DMS79 treated with DMSO at 0.1 percent for 48 hours (cell line): Measurements from ENCODE around the gene MTFP1.
A peak's percentile ranks its signal among the peaks of the same experiment; 100 is the strongest.
"Not testable (repeated sequence)": the region's sequence is repeated elsewhere in the genome, so short reads cannot be mapped to it uniquely, and the experiment has no call there.

Experiments used
- DNase-seq: peaks from one replicate; lab custom pipeline; 2025; lab: John Stamatoyannopoulos, UW

MTFP1 gene

DNA sequence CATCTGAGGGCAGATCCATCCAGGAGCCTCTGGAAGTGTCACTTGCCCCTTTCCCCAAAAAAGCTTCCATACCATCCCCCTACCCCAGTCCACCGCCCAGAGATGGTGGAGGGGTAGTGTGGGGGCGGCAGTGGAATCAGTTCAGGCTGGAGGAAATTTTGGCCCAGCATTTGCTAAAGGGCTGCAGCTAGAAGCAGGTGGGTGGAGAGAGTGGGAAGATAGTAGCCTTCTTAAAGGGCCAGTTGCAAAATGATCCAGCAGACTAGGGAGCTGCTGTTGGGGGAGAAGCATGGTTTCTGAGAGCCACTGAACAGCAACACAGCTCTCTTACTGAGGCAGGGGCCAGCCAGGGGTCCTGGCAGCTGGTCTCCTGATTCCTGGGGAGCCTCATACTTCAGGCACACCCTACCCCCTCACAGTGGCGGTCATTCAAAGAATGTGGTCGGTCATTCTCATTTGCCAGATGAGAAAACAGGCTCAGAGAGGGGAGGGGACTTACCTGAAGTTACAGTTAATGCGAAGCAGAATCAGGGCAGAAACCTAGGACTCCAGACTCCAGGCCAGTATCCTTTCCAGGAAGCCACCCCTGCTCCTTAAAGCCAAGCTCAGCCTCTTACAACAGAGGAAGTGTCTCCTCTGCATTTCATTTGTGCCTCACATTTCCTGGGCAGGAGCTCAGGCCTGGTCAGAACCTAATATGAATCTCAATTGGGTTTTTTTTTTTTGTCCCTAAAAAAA is 23.4 kb upstream of the MTFP1 start:
- DNase-seq, result no peak

DNA sequence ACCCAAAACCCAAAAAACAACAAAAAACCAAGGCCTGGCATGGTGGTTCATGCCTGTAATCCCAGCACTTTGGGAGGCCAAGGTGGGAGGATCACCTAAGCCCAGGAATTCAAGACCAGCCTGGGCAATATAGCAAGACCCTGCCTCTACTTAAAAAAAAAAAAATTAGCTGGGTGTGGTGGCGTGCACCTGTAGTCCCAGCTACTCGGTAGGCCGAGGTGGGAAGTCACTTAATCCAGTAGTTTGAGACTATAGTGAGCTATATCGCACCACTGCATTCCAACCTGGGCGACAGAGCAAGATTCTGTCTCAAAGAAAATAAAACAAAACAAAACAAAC is 22.8 kb upstream of the MTFP1 start:
- not testable (repeated sequence) for DNase-seq

DNA sequence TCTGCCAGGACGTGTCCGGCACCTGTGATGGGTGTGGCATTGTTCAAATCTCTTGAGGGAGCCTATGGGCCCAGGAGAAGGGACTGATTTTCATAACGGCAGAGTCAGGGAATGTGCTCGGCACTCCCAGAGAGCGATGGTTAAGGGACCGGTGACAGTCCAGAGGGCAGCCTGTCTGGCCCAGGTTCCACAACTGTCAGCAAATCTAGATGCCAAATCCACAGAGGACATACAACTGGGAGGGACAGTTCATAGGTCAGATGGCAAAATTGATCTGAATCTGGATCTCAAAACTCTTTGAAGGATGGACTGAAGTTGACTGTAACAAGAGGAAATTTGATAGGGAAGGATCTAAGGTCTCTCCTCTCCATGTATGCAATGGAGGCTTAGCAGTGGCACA is 21.3 kb upstream of the MTFP1 start:
- no peak for DNase-seq

DNA sequence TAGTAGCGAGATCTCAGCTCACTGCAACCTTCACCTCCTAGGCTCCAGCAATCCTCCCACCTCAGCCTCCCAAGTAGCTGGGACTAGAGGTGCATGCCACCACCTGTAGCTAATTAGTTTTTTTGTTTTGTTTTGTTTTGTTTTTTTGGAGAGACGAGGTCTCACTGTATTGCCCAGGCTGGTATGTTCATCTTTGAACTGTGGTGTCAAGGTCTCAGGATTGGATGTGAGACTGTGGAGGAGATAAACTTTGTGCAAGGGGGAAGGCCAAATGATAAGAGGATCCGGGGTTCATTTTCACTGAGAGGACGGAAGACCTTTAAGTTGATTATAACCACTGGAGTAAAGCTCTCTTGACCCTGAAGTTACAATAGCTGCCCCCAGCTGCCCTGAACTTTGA is 19.8 kb upstream of the MTFP1 start:
- no peak for DNase-seq

DNA sequence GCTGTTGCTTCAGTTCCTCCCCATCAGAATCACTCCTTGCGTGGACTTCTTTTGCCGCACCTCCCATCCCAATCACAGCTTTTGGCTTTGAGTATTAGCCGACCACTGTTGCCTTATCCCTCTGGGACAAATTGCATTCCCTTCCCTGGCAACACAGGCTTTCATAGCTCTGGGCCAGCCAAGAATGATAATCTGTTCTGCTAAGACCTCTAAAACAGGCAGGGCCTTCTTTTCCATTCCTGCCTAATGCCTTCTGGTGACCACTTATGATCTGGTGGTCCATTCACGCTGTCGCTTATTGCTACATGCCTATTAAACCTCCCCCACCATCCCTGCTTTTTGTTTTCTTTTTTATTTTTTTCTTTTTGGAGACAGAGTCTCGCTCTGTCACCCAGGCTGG is 19.2 kb upstream of the MTFP1 start:
- no peak for DNase-seq

DNA sequence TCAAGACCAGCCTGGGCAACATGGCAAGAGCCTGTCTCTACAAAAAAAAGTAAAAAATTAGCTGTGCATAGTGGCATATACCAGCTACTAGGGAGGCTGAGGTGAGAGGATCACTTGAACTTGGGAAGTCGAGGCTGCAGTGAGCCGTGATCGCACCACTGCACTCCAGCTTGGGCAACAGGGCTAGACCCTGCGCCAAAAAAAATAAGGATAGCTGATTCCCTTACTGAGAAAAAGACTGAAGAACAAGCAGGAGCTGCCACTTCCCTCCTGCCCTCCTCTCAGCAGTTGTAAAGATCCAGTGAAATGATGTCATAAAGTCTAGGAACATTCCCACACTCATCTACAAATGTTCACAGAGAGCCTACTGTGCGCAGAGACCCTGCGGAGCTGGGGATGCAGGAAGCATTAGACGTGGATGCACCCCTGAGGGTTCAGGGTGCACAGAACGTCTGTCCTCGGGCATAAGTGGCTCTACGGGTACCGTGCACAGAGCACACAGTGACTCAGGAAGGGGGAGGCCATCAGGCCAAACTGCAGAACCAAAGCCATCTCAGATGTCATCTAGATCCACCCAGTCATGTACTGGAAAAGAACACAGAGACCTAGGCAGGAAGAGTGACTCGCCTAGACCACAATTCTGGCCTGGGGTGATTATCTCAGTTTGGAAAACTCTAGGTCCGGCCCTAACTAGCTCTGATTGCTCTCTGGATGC is 17.0 kb upstream of the MTFP1 start:
- no peak for DNase-seq

DNA sequence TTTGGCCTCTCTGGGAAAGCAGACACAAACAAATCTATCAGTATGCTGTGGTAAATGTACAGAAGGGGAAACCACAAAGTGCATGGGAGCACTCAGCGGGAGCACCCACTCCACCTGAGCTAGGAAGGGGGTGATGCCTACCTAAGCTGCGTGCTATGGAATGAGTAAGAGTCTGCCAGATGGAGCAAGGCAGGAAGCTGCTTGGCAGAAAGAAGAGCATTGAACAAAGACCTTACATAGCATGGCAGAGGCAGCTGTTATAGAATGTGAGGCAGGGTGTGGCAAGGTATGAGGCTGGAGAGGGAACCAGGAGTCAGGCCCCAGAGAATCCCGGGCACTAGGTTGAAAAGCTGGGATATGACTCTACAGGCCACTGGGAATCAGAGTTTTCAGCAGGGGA is 13.8 kb upstream of the MTFP1 start:
- DNase-seq, result no peak

DNA sequence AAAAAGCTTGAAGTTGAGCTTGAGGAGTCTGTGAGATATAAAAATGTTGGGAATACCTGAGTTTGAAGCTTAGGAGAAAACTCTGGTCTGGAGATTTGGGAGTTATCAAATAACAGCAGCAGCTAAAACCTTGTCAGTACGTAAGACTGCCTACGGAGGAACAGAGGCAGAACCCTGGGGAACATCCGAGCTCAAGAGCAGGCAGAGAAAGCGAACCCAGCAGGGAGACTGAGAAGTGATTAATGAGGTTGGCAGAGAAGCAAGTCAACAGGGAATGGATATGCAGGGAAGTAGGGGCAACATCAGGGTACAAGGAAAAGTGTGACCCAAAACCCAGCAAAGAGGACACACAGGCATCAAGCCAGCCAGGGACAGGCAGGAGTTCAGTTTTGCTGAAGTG is 12.6 kb upstream of the MTFP1 start:
- no peak for DNase-seq

DNA sequence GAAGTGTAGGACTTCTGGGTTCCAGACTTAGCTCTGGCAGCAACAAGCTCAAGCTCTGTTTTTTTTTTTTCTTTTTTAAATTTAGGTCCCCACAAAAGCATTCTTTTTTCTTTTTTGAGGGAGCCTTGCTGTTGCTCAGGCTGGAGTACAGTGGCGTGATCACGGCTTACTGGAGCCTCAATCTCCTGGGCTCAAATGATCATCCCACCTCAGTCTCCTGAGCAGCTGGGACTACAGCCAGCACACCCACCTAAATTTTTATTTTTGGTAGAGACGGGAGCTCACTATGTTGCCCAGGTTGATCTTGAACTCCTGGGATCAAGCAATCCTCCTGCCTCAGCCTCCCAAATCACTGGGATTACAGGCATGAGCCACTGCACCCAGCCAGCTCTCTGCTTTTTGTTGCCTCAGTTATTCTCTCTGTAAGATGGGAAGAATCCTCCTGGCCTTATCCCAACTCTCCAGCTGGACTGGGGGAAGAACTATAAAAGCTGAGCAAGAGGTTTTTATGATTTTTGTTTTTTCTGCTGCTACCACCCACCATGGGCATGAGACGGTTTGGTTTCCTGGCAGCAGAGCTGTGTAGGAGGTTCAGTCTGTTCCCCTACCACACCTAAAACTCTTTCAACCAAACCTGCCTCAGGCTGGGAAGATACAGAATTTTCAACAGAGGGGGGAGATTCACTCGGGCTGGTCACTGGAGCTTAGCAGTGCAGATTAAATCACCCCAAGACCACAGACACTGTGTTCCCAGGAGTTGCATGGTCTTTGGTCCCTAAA is 11.6 kb upstream of the MTFP1 start:
- no peak for DNase-seq

DNA sequence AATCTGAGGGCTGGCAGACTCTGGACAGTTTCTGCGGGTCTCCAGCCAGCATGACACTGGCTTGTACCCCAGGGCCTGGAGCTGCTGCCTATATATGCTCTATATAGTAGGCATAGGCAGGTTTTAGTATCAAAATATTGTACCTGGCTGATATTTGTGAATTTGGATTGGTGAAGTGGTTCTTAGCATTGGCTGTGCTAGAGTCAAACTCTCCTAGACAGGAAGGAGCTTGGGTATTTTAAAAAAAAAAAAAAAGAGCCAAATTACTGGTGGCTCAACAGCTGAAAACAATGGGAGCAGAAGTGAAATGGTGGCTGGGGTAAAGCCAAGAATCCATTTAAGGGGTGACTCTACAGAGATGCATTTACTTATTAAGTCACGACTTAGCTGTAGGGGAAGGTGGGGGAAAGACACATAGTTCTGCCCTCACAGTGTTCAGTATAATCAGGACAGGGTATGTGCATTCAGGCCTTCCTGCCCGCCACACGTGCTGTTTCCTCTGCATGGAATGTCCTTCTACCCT is 11.0 kb upstream of the MTFP1 start:
- DNase-seq, result no peak

DNA sequence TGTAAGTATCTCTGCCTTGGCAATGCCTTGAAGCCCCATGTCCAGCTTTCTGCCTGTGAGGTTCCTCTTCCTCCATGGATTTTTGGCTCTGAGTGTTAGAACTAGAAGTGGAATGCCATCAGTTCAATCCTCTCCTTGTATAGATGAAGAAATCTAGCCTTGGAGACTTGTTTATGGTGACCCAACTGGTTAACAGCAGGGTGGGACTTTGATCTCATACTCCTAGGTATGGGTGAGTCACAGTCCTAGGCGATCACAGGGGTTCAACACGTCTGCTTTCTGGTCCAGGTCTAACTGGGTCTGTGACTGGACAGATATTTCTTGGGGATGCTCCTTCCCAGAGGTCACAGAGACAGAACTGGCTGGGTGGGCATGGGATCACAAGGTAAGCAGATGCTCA is 9.2 kb upstream of the MTFP1 start:
- no peak for DNase-seq

DNA sequence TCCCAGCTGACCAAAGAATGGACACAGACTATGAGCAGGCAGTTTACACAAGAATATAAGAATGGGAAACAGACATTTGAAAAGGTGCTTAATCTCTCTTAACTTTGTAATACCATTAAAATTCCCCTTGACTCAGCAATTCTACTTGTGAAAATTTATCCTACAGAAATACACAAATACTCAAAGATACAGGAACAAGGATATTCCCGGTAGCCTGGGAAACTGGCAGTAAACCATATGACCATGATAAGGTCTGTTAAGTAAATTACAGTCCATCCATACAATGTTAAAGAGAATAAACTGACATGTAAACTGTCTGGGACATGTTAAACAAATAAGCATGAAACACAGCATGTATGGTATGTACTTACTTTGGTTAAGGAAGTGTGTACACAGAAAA is 8.7 kb upstream of the MTFP1 start:
- DNase-seq, result no peak

DNA sequence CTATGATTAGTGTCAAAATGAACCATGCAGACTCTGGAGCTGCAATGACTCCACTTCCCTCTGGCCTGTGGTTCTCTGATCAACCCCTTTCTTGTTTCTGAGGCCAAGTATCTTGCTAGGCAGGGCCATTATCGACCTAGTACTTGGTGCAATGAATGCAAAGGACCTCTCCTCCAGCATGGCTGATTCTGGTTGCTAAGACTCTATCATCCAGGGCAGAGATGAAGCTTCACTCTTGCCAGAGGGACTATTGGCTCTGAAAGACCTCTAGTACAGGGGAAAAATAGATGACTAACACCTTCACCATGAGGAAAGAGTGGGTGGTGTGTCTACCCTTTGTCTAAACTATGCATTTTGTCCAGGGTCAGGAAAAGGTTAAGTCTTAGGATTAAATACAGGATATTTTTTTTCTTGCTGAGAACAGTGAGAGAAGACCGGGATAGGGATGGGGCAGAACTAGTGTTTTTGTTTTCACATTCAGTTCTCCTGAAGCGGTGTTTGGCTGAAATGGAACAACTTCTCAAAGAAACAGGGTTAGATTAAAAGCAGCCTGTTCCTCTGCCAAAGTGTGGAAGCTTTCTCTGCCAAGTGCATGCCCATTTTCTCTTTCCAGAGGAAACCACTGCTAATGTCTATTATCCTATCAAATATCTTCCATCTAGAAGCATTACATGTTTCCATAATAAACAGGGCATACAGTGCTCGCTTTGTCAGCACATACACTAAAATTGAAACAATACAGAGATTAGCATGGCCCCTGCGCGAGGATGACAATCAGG is 5.0 kb upstream of the MTFP1 start:
- DNase-seq, result no peak

DNA sequence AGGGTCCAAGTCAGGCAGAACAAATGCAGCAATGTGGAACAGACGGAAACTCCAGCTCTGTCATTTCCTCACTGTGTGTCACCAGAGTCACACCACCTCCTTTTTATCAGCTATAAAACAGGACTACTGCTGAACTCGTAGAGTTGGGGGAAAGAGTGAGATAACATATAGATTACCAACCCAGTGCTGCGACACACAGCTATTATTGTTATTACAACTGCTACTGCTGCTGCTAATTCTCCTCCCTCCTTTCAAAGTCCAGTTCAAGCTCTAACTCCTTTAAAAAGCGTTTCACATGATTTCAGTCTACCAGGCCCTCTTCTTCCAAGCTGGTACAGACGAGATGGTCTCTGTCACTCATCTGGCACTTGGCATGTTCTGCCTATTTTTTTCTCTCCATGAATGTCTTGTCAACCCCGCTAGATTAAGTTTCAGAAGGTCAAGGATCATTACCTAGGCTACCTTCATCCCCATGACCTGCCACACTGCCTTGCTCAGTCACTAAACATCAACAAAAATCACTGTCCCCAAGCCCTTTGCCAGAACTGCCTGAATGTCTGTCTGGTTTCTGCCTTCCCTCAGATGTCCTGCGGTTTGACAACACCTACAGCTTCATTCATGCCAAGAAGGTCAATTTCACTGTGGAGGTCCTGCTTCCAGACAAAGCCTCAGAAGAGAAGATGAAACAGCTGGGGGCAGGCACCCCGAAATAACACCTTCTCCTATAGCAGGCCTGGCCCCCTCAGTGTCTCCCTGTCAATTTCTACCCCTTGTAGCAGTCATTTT is 3.7 kb upstream of the MTFP1 start:
- DNase-seq, result no peak

DNA sequence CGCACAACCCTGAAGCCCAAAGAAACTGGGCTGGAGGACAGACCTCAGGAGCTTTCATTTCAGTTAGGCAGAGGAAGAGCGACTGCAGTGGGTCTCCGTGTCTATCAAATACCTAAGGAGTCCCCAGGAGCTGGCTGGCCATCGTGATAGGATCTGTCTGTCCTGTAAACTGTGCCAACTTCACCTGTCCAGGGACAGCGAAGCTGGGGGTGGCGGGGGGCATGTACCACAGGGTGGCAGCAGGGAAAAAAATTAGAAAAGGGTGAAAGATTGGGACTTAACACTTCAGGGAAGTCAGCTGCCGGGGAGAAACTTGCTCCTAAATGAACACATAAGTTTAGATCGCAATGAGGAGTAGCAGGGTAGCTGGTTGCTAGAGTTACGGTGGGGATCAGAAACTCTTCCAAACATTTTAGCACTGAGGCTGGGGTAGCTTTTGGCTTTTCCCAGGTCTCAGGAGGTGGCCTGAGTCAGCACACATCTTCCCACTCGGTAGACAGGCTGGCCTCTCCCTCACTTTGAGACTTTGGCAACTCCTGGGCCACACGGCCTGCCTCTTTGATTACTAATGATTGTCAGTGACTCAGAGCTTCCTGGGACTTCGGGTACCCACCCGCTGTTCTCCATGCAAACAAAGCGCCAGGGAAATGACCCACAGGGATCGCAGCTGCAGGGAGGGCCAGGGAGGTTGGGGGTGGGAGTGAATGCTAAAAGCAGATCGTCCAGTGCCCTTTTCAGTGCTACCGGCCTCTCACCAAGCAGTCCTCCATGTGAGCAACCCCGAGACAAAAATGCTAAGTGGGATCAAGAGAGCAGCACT is 2.9 kb upstream of the MTFP1 start:
- DNase-seq, result peak; percentile 11

DNA sequence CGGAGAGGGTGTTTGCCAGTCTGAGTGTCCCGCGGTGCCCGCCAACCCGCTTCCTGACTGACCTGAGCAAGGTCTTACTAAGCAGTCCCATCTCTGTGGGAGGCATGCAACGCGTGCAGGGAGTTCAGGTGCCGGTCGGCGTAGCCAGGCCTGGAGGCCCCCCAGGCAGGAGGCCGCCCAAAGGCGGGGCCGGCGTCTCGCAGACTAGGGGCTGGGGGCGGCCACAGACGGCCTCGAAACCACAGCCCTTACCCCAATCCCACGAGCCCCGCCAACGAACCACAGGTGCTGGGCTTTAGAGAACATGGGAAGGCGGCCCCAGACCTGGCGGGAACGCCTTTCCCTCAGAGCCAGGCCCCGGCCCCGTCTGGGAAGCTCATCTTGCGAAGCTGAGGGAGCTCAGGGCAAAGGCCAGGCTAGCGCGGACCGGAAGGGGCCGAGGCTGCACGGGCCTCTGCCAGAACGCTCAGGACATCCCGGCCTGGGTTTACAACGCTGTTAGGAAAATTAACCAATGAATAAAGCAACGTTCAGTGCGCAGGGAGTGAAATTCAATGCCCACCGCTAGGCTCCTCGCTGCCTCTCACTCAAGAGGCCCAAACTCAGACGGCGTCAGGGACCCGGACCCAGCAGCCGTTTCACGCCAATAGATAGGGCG is 2.1 kb upstream of the MTFP1 start:
- DNase-seq, result no peak

DNA sequence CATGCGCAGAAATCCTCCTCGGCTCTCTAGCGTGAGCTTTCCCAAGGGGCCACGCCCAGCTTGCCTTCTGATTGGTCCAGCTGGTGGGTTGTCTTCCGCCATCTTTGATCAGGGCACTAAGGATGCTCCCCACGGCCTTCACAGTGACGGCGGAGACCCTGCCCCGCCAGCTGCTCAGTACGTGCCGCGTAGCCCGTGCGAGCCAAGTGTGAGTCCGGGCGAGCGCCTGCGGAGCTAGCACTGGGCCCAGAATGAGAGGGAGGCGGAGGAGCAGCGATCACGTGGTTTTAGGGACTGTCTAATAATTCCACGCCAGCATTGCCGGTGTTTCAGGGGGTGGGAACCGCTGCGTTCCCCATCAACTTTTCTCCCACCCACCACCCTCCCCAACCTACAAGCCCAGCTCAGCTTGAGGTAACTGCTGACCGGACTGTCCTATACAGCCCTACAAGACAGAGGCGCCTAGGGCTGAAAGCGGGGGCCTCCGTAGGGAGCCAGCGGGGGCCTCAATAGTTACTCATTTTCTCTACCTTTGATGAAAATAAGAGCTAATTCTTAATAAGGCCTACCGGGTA is 1.5 kb upstream of the MTFP1 start:
- peak; percentile 93 for DNase-seq

DNA sequence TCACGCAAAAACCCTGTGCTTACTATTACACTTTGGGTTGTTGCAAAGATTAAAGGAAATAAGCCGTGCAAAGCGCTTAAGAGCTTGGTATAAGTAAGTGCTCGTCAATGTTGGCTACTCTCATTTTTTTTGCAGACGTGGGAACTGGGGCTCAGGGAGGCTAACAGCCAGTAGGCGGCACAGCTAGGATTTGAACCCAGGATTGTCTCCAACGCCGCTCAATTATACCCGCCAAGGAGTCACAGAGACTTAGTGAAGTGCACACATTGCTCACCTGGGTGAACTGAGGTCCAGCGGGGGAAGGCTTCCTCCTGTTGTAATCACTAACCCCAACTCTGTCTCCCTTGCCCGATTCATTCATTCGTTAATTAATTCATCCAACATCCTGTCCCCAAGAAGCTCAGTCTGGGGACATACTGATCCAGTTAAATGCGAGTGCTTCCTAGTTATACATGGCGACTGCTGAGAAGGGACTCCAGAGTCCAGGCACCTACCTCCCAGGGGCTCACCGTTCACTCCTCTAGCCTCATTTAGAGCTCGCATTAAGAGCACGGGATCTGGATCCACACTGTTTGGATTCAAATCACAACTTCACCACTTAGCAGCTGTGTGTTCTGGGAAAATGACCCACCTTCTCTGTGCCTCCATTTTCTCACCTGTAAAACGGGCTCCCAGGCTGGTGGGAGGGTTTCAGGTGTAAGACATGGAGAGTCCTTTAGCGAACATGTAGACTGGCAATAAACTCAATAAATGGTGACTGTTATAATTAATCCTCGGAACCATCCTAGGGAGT is 838 bp upstream of the MTFP1 start:
- DNase-seq, result no peak

DNA sequence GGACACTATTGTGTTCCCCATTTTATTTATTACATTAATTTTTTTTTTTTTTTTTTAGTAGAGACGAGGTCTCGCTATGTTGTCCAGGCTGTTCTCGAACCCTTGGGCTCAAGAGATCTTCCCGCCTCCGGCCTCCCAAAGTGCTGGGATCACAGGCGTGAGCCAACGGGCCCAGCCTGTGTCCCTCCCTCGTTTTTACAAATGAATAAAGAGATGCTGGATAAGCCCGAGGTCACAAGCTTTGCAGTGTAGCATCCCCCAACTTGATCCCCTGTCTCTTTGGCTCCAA is 297 bp upstream of the MTFP1 start:
- no peak for DNase-seq
